Activated B cell treated with CpG ODN at 0.5 μM for 24 hours (primary cell): ENCODE measurements around the gene CNTFR. TPM values are rescaled to one million over a fixed set of nuclear protein-coding genes. Genes with fewer than 3 reads are reported as not detected.

Source experiments
- ATAC-seq: fragments of 200-7000 bp; cut with Tn5 transposase; one replicate; pipeline ENCODE4 v1.10.0; 2021; ENCODE audit warnings: low read depth, mild to moderate bottlenecking, moderate library complexity
- CTCF ChIA-PET: fragments of 350-600 bp; sonication (Branson Sonifier 250); formaldehyde crosslinking; loops from one replicate; lab custom pipeline; 2021; ENCODE audit warnings: antibody characterized with exemption; lab: Charles Lee
- POLR2A ChIA-PET: fragments of 350-600 bp; sonication (Branson Sonifier 250); formaldehyde crosslinking; loops from one replicate; lab custom pipeline; 2021; ENCODE audit warnings: antibody characterized with exemption; lab: Charles Lee
- DNase-seq: peaks from one replicate; pipeline ENCODE4 v3.0.0; 2022
- H3K27ac Mint-ChIP-seq: one replicate; pipeline ENCODE4 v1.8.0; 2020; ENCODE audit warnings: mixed read lengths
- H3K27me3 Mint-ChIP-seq: one replicate; pipeline ENCODE4 v1.8.0; 2021; ENCODE audit warnings: mixed read lengths
- H3K36me3 Mint-ChIP-seq: one replicate; pipeline ENCODE4 v1.8.0; 2021; ENCODE audit warnings: low read depth, mixed read lengths
- H3K4me1 Mint-ChIP-seq: one replicate; pipeline ENCODE4 v1.8.0; 2021; ENCODE audit warnings: mixed read lengths
- H3K4me3 Mint-ChIP-seq: one replicate; pipeline ENCODE4 v1.8.0; 2020; ENCODE audit warnings: mild to moderate bottlenecking, mixed read lengths
- H3K9me3 Mint-ChIP-seq: one replicate; pipeline ENCODE4 v1.8.0; 2020; ENCODE audit warnings: mixed read lengths
- CTCF ChIP-seq: fragments of 200-600 bp; IDR thresholded peaks from one replicate; pipeline ENCODE4 v1.8.0; 2022; ENCODE audit warnings: antibody characterized with exemption, mild to moderate bottlenecking
- intact Hi-C: fragments of 100-400 bp; cut with micrococcal nuclease; formaldehyde crosslinking; loops from one replicate; pipeline ENCODE4 v1.15.1; 2024
- total RNA-seq: library from RNA; stranded (reverse); gene quantifications from 2 replicates; pipeline ENCODE4 v1.2.3, GENCODE V29; 2022

The CNTFR gene
- total RNA-seq, 1 donor from 2014 or later = not detected

DNA sequence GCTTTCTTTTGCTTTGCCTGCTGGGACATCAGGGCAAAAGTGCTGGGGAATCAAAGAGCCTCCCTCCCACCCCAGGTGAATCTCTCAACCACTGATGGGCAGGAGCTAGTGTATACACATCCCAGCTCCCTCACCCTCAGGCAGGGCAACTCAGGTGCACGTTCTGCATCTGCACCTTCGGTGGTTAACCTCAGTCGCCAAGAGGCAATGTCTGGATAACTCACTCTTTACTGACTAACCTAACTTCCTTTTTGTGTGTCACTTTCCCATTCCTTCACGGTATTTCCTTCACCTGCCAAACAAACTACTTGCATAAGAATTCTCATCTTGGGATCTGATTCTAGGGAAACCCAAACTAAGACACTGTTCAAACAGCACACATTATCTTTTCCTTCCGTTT lies 26.3 kb downstream of the CNTFR start:
- no peak overlapping the region for H3K27ac Mint-ChIP-seq
- ATAC-seq (no peak), DNase-seq (no peak)
- no peak for TF ChIP-seq CTCF
- H3K4me3 Mint-ChIP-seq = no peak overlapping the region
- CTCF ChIA-PET = no interaction called here
- H3K9me3 Mint-ChIP-seq = no peaks in the 10 kb centered on the region
- no peaks in the 10 kb centered on the region for H3K4me1 Mint-ChIP-seq
- peaks cover 46% of the 10 kb centered on the region for H3K27me3 Mint-ChIP-seq
- POLR2A ChIA-PET = no interaction called here
- intact Hi-C loops = no loop called here
- no peaks in the 10 kb centered on the region for H3K36me3 Mint-ChIP-seq

DNA sequence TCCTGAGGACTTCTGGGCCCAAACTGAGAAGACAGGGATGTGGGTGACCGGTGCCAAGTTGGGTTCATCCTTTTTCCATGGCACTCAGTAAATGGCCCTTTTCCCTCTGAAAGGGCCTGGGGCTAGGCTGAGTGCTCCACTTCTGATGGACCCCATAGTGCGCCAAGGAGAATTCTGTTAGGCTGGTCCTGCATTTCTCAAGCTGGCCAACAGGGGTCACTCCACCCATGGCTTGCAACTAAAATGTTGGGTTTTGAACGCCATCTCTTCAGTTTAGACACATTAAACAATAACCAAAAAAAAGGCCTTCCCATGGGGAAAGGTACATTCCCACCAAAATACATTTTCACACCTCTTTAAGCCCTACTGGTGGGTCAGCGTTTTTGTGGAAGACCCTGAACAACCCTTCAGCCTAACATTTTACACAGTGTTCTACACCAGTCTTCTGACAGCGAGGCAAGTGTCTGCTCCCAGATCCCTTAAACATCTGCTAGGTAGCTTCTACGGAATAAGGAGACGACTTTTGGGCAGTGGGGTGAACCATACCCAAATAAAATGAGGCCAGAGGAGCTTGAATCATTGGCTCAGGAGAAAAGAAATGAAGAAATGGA lies 27.3 kb downstream of the CNTFR start:
- TF ChIP-seq CTCF = no peak
- ChIA-PET POLR2A (no interaction called here), CTCF (no interaction called here)
- DNase-seq (no peak), ATAC-seq (no peak)
- peaks cover 49% of the 10 kb centered on the region for H3K27me3 Mint-ChIP-seq
- no peak overlapping the region for H3K27ac Mint-ChIP-seq
- H3K4me1 Mint-ChIP-seq = no peaks in the 10 kb centered on the region
- no peak overlapping the region for H3K4me3 Mint-ChIP-seq
- intact Hi-C loops = no loop called here
- no peaks in the 10 kb centered on the region for H3K9me3 Mint-ChIP-seq
- no peaks in the 10 kb centered on the region for H3K36me3 Mint-ChIP-seq

- ChIA-PET CTCF (no interaction called here), POLR2A (no interaction called here)
- Mint-ChIP-seq H3K4me3 (no peak overlapping the region), H3K36me3 (no peaks in the 10 kb centered on the region), H3K27me3 (peaks cover 53% of the 10 kb centered on the region), H3K9me3 (no peaks in the 10 kb centered on the region), H3K27ac (no peak overlapping the region), H3K4me1 (no peaks in the 10 kb centered on the region)
- no peak for TF ChIP-seq CTCF
- intact Hi-C loops = no loop called here
- no peak for ATAC-seq
- no peak for DNase-seq
Measured at GRCh38 chr9:34560599-34561214, 28.8 kb downstream of the CNTFR start.

GRCh38 chr9:34559624-34560455 lies 29.7 kb downstream of the CNTFR start:
- ATAC-seq = no peak
- Mint-ChIP-seq H3K9me3 (no peaks in the 10 kb centered on the region), H3K27ac (no peak overlapping the region), H3K36me3 (no peaks in the 10 kb centered on the region), H3K4me3 (no peak overlapping the region), H3K27me3 (peaks cover 52% of the 10 kb centered on the region), H3K4me1 (no peaks in the 10 kb centered on the region)
- ChIA-PET POLR2A (no interaction called here), CTCF (no interaction called here)
- intact Hi-C loops = no loop called here
- DNase-seq = no peak
- no peak for TF ChIP-seq CTCF

GRCh38 chr9:34558919-34559623 lies 30.5 kb downstream of the CNTFR start:
- ChIA-PET POLR2A (no interaction called here), CTCF (no interaction called here)
- H3K27me3 Mint-ChIP-seq = peaks cover 55% of the 10 kb centered on the region
- intact Hi-C loops = no loop called here
- no peak overlapping the region for H3K4me3 Mint-ChIP-seq
- no peaks in the 10 kb centered on the region for H3K9me3 Mint-ChIP-seq
- no peak for ATAC-seq
- DNase-seq = no peak
- H3K27ac Mint-ChIP-seq = no peak overlapping the region
- H3K36me3 Mint-ChIP-seq = no peaks in the 10 kb centered on the region
- no peaks in the 10 kb centered on the region for H3K4me1 Mint-ChIP-seq
- no peak for TF ChIP-seq CTCF
